Measurements from ENCODE around the gene G6PC1.
"Not testable (repeated sequence)": the region's sequence is repeated elsewhere in the genome, so short reads cannot be mapped to it uniquely, and the experiment has no call there.

The G6PC1 gene

GRCh38 chr17:42891539-42892152 is 9.0 kb upstream of the G6PC1 start:
- no peaks in the 10 kb centered on the region for H3K9me3 ChIP-seq (replicated peaks; ENCODE audit: low read length)
- H3K27me3 ChIP-seq (ENCODE audit: control insufficient read depth, insufficient read depth, low read length): peaks cover 10% of the 10 kb centered on the region
- no peak overlapping the region for H3K9ac ChIP-seq (ENCODE audit: low read depth, low read length)
- no peak overlapping the region for H3K4me3 ChIP-seq (ENCODE audit: low read length)
- H3K4me1 ChIP-seq (ENCODE audit: control insufficient read depth, insufficient read depth, low read length): peaks cover 6% of the 10 kb centered on the region
- no peak overlapping the region for H3K4me2 ChIP-seq (ENCODE audit: low read length)
- H3K36me3 ChIP-seq (ENCODE audit: insufficient read depth, low read length): no peaks in the 10 kb centered on the region

- Histone ChIP-seq H3K4me1 (ENCODE audit: control insufficient read depth, insufficient read depth, low read length) (peaks cover 6% of the 10 kb centered on the region), H3K4me2 (ENCODE audit: low read length) (no peak overlapping the region), H3K9me3 (replicated peaks; ENCODE audit: low read length) (no peaks in the 10 kb centered on the region), H3K36me3 (ENCODE audit: insufficient read depth, low read length) (no peaks in the 10 kb centered on the region), H3K9ac (ENCODE audit: low read depth, low read length) (no peak overlapping the region), H3K4me3 (ENCODE audit: low read length) (no peak overlapping the region), H3K27me3 (ENCODE audit: control insufficient read depth, insufficient read depth, low read length) (peaks cover 17% of the 10 kb centered on the region)
Observed at GRCh38 chr17:42893359-42893758, 7.2 kb upstream of the G6PC1 start.

GRCh38 chr17:42894283-42895184 is 6.1 kb upstream of the G6PC1 start:
- H3K9ac ChIP-seq (ENCODE audit: low read depth, low read length): no peak overlapping the region
- peaks cover 16% of the 10 kb centered on the region for H3K27me3 ChIP-seq (ENCODE audit: control insufficient read depth, insufficient read depth, low read length)
- peaks cover 6% of the 10 kb centered on the region for H3K4me1 ChIP-seq (ENCODE audit: control insufficient read depth, insufficient read depth, low read length)
- H3K4me2 ChIP-seq (ENCODE audit: low read length): no peak overlapping the region
- no peak overlapping the region for H3K4me3 ChIP-seq (ENCODE audit: low read length)
- no peaks in the 10 kb centered on the region for H3K9me3 ChIP-seq (replicated peaks; ENCODE audit: low read length)
- no peaks in the 10 kb centered on the region for H3K36me3 ChIP-seq (ENCODE audit: insufficient read depth, low read length)

- Histone ChIP-seq H3K36me3 (ENCODE audit: insufficient read depth, low read length) (no peaks in the 10 kb centered on the region), H3K4me1 (ENCODE audit: control insufficient read depth, insufficient read depth, low read length) (peaks cover 6% of the 10 kb centered on the region), H3K9ac (ENCODE audit: low read depth, low read length) (no peak overlapping the region), H3K27me3 (ENCODE audit: control insufficient read depth, insufficient read depth, low read length) (peaks cover 19% of the 10 kb centered on the region), H3K4me2 (ENCODE audit: low read length) (no peak overlapping the region), H3K4me3 (ENCODE audit: low read length) (no peak overlapping the region), H3K9me3 (replicated peaks; ENCODE audit: low read length) (no peaks in the 10 kb centered on the region)
Observed at GRCh38 chr17:42895185-42895555, 5.4 kb upstream of the G6PC1 start.

- Histone ChIP-seq H3K4me1 (ENCODE audit: control insufficient read depth, insufficient read depth, low read length) (peaks cover 6% of the 10 kb centered on the region), H3K36me3 (ENCODE audit: insufficient read depth, low read length) (no peaks in the 10 kb centered on the region), H3K27me3 (ENCODE audit: control insufficient read depth, insufficient read depth, low read length) (peaks cover 39% of the 10 kb centered on the region), H3K4me3 (ENCODE audit: low read length) (no peak overlapping the region), H3K4me2 (ENCODE audit: low read length) (no peak overlapping the region), H3K9ac (ENCODE audit: low read depth, low read length) (no peak overlapping the region), H3K9me3 (replicated peaks; ENCODE audit: low read length) (no peaks in the 10 kb centered on the region)
Observed at GRCh38 chr17:42898147-42898811, 2.3 kb upstream of the G6PC1 start.

- not testable (repeated sequence) for H3K4me2 ChIP-seq (ENCODE audit: low read length); H3K4me1 ChIP-seq (ENCODE audit: control insufficient read depth, insufficient read depth, low read length); H3K9me3 ChIP-seq (replicated peaks; ENCODE audit: low read length); H3K36me3 ChIP-seq (ENCODE audit: insufficient read depth, low read length); H3K9ac ChIP-seq (ENCODE audit: low read depth, low read length); H3K4me3 ChIP-seq (ENCODE audit: low read length)
- H3K27me3 ChIP-seq (ENCODE audit: control insufficient read depth, insufficient read depth, low read length): peaks cover 51% of the 10 kb centered on the region
Observed at GRCh38 chr17:42899981-42900380, 618 bp upstream of the G6PC1 start.

GRCh38 chr17:42901535-42902229 is 1.1 kb downstream of the G6PC1 start:
- Histone ChIP-seq H3K27me3 (ENCODE audit: control insufficient read depth, insufficient read depth, low read length) (peaks cover 59% of the 10 kb centered on the region), H3K36me3 (ENCODE audit: insufficient read depth, low read length) (no peaks in the 10 kb centered on the region), H3K9ac (ENCODE audit: low read depth, low read length) (no peak overlapping the region), H3K4me3 (ENCODE audit: low read length) (no peak overlapping the region), H3K4me1 (ENCODE audit: control insufficient read depth, insufficient read depth, low read length) (no peaks in the 10 kb centered on the region), H3K9me3 (replicated peaks; ENCODE audit: low read length) (no peaks in the 10 kb centered on the region), H3K4me2 (ENCODE audit: low read length) (no peak overlapping the region)

- H3K4me1 ChIP-seq (ENCODE audit: control insufficient read depth, insufficient read depth, low read length): no peaks in the 10 kb centered on the region
- no peak overlapping the region for H3K4me2 ChIP-seq (ENCODE audit: low read length)
- no peak overlapping the region for H3K4me3 ChIP-seq (ENCODE audit: low read length)
- no peaks in the 10 kb centered on the region for H3K9me3 ChIP-seq (replicated peaks; ENCODE audit: low read length)
- no peaks in the 10 kb centered on the region for H3K36me3 ChIP-seq (ENCODE audit: insufficient read depth, low read length)
- no peak overlapping the region for H3K9ac ChIP-seq (ENCODE audit: low read depth, low read length)
- peaks cover 67% of the 10 kb centered on the region for H3K27me3 ChIP-seq (ENCODE audit: control insufficient read depth, insufficient read depth, low read length)
Observed at GRCh38 chr17:42904110-42904469, 3.5 kb downstream of the G6PC1 start.

- no peak overlapping the region for H3K4me3 ChIP-seq (ENCODE audit: low read length)
- H3K9ac ChIP-seq (ENCODE audit: low read depth, low read length): no peak overlapping the region
- no peaks in the 10 kb centered on the region for H3K4me1 ChIP-seq (ENCODE audit: control insufficient read depth, insufficient read depth, low read length)
- H3K36me3 ChIP-seq (ENCODE audit: insufficient read depth, low read length): no peaks in the 10 kb centered on the region
- H3K4me2 ChIP-seq (ENCODE audit: low read length): no peak overlapping the region
- peaks cover 65% of the 10 kb centered on the region for H3K27me3 ChIP-seq (ENCODE audit: control insufficient read depth, insufficient read depth, low read length)
- no peaks in the 10 kb centered on the region for H3K9me3 ChIP-seq (replicated peaks; ENCODE audit: low read length)
Observed at GRCh38 chr17:42906772-42907446, 6.3 kb downstream of the G6PC1 start.

GRCh38 chr17:42908872-42909700 is 8.5 kb downstream of the G6PC1 start:
- Histone ChIP-seq H3K4me1 (ENCODE audit: control insufficient read depth, insufficient read depth, low read length) (no peaks in the 10 kb centered on the region), H3K27me3 (ENCODE audit: control insufficient read depth, insufficient read depth, low read length) (peaks cover 56% of the 10 kb centered on the region), H3K9me3 (replicated peaks; ENCODE audit: low read length) (no peaks in the 10 kb centered on the region)

More at GRCh38 chr17:42908872-42909700, 8.5 kb downstream of the G6PC1 start:
- H3K4me2 ChIP-seq (ENCODE audit: low read length): no peak overlapping the region
- H3K4me3 ChIP-seq (ENCODE audit: low read length): no peak overlapping the region
- no peaks in the 10 kb centered on the region for H3K36me3 ChIP-seq (ENCODE audit: insufficient read depth, low read length)
- no peak overlapping the region for H3K9ac ChIP-seq (ENCODE audit: low read depth, low read length)
